Ramos (cell line): ENCODE measurements around the gene PTH1R.

Experiments
- in situ Hi-C: fragments of 300-500 bp; cut with MboI; formaldehyde crosslinking; loops from one replicate; pipeline ENCODE4 v1.14.3; 2022; ENCODE audit warnings: low sequenced_read_pairs; ENCODE audit not compliant: unreplicated experiment

Gene PTH1R

DNA sequence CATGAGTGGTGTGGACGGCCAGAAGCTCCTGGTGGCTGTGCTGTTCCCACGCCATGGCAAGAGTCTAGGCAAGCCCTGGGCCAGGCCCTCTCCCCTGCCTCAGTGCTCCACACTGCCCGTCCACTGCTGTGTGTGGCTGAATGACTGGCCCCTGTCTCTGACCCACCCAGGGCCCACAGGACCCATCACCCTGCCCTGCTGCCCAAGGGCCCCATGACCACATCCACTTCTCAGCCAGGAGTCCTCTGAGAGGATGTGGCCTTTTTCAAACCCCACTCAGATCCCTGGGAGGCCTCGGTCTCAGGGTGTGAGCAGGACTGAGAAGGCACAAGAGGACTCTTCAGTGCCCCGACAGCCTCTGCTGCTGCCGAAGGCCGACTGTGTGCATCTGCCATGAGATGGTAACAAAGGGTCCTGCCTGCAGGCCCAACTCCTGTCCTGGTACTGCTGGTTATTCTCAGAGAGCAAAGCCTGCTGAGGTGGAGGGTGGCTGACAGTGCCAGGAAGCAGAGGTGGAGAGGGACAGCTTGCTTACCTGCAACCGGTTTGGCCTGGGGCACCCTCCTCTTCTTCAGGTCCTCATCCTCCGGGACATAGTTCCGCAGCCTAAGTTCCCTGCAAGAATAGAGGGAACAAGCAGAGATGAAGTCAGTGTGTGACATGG is 47.5 kb downstream of the PTH1R start:
- in situ Hi-C loops = no loop called here

DNA sequence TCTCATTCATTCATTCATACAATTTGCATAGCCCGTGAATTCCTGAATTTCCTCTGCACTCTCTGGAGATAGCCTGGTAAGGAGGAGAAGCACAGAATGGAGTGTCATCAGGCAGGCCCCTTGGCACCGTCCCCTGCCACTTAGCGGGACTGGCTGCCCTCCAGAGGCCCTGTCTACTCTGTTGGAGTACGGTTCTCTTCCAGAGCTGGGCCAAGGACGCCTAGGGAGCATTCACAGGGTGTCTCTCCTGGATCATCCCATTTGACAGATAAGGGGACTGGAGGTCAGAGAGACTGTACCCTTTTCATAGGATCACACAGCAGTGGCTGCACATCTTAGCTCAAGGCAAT is 48.0 kb downstream of the PTH1R start:
- in situ Hi-C loops = no loop called here

DNA sequence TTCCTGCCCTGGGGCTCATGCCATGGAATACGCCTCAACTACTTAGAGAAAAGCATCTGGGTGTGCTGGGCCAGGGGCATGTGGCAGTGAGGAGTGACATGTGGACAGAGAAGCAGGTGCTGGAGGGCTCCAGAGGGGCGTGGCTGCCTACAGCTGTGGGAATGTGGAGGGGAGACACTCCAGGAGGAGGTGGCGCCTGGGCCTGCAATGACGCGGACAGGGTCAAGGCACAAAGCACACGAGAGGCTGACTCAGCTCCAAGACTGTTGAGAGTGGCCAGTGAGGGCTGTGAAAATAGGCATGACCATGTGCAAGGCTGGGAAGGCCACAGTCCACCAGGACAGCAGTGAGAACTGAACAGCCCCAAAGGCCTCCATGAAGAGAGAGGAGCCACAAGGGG is 48.5 kb downstream of the PTH1R start:
- in situ Hi-C loops = no loop called here

DNA sequence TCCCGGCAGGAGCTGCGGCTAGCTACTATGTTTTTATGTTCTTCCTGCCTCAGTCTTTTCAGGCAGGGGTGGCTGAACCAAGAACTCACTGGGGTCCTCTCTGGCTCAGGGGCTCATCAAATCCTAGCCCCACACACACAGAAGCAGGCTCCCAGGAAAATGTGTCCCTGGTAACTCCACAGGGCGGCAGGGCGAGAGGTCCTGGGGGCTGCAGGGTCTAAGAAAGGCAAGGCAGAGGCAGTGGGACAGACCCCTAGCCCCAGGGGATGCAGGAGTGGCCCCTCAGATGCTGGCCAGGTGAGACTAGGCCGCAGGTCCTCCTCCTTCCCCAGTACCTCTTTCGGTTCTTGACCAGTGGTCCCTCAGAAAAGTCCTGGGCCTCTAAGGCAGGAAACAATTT is 48.9 kb downstream of the PTH1R start:
- in situ Hi-C loops = no loop called here

DNA sequence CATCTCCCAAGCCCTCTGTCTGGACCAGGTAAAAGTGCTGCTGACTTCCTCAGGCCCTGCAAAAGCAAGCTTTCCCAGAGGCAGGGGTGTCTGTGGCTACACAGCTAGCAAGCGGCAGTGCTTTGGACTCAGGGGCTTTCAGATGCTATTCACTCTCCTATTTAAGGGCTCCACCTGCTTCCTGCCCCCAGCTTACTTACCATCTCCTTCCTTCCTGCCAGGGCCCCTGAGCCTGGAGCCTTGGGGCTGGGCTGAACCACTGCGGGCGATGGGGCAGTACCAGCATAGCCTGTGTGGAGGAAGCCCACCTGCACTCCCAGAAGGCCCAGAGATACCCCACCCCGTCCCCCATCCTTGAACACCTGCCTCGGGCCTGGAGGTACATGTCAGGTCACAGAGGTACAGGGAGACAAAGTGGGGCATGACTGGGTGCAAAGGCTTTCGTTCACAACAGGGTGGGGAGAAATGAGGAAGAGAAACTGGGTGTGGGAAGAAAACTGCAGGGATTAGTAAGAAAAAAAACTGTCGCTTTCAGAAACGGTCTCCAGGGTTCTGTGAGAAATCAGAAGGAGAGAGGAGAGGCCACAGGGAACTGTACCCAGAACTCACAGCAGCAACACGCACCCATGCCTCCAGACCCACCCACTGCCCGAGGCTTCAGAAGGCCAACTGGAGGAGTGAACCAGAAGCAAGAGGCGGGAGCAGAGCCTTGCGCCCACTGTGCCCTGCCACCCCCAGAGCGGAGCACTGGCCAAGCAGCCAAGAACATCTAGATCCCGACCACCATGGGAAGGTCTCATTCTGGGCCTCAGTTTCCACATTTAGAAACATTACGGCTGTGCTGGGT is 49.6 kb downstream of the PTH1R start:
- in situ Hi-C loops = no loop called here

DNA sequence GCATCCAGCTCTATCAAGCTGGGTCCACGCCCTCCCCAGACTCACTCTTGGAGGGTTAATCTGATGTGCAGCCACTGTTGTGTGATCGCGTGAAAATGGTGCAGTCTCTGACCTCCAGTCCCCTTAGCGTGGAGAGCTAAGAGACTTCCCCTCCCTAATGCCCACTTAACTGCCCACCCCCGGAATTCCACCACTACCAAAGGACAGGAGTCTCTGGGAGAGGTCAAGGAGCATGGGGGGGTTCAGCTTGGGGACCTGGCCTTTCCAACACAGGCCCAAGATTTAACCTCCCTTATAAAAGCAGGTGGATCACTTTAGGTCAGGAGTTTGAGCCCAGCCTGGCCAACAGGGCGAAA is 50.2 kb downstream of the PTH1R start:
- in situ Hi-C loops = no loop called here

DNA sequence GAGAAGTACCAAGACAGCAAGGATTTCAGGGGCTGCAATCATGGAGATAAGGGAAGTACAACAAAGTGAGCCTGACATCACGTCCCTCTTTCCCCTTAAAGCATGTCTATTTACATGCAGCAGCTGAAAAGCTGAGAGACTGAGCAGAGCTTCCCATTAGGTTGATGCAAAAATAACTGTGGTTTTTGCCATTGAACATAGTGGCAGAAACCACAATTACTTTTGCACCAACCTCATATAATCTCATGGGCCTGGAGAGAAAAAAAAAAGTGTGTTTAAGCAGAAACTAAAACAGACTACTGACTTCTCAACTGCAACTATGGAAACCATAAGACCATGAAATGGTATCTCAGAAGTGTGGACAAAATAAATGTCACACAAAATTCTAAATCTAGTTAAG is 50.8 kb downstream of the PTH1R start:
- in situ Hi-C loops = no loop called here

DNA sequence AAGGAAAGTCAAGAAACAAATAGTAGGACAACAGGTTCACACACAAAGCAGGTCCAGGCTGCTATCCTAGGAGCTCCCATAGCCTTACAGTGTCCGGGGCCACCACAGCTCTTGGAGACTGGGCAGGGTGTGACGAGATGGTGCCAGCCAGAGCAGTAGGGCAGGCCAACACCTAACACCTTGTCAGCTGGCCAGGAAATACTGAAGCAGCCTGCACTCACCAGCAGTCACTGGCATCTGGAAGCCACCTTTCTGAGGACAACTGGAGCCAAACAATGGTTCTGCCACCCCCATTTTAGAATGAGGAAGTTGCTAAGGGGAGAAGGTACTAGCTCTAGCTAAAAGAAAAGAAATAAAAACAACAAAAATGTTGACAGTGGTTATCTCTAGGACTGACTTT is 51.8 kb downstream of the PTH1R start:
- in situ Hi-C loops = no loop called here

DNA sequence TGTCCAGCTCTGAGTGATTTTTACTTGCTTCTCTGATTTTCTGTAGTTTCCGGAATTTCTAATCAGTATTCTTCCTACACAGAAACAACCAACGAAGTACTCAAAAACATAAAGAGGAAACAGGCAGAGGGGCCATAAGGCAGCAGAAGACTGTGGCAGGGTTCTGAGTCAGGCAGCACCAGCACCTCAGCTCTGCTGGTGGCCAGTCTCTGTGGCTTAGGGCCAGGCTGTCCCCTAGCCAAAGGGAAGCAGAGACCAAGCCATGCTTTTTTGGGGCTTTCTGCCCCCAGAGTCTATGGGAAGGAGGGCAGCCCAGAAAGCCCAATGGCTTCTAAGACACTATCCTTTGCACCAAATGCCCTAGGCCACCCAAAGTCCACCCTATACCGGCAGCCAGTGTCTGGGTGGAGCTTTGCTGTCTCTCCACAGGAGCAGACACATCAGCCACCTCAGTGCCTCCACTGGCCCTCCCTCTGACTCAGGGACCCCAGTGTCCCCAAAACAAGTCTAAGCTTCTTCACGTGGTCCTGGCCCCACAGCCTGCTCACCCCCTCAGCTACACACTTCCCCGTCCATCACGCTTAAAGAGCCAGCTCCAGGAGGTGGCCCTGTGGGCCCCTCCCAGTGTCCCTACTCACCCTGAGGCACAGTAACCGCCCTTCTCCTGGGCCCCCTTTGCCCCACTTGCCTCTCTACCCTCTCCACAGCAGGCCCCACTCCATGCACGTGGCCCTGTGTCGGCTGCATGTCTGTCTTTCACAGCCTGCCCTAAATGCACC is 52.8 kb downstream of the PTH1R start:
- in situ Hi-C loops = no loop called here

DNA sequence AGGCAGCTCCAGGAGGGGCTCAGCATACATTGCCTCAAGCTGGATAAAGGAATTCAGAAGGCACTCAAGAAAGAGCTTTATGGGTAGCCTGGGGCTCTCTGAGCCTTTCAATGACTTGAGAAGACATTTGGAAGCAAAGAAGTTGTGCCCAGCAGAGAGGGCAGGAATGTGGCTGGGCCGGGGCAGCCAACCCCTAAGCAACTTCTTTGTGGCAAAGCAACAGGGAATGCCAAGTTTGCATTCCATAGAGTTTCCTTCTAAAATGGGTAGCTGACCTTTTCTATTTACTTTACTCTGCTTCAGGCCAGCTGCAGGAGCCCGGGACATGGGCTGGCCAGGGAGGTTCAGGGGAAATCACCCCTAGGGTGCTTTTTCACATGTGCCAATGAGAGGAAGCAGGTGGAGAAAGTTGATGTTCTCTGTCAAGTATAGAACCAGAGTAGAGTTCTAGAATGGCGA is 53.5 kb downstream of the PTH1R start:
- in situ Hi-C loops = no loop called here

DNA sequence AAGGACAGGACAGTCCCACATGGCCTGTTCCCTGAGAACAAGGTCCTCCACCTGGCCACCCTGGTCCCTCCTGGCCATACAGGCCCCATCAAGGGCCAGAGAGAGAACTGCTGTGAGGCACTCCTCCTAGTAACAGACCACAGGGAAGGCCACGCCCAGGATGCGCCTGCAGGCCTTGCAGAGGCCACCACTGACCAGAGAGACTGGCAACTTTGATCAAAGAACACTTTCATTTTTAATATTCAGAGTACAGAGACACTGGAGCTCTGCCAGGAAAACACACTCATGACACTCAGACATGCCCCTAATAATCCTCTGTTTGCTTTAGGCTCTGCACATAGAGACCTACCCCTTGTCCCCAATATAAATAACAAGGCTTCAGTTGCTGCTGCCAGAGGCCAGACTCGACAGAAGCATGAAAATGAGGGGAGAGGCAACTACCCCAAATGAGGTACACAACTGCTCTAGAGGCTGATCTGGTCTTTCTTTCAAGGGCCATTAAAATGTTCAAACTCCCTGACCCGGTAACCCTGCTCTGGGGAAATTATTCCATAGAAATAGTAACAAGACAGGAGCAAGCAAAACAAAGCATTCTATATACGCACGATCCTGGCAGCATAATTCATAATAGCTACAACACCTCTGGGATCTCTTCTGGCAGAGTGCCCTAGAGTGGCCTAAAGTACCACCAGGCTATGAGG is 54.3 kb downstream of the PTH1R start:
- in situ Hi-C loops = no loop called here

DNA sequence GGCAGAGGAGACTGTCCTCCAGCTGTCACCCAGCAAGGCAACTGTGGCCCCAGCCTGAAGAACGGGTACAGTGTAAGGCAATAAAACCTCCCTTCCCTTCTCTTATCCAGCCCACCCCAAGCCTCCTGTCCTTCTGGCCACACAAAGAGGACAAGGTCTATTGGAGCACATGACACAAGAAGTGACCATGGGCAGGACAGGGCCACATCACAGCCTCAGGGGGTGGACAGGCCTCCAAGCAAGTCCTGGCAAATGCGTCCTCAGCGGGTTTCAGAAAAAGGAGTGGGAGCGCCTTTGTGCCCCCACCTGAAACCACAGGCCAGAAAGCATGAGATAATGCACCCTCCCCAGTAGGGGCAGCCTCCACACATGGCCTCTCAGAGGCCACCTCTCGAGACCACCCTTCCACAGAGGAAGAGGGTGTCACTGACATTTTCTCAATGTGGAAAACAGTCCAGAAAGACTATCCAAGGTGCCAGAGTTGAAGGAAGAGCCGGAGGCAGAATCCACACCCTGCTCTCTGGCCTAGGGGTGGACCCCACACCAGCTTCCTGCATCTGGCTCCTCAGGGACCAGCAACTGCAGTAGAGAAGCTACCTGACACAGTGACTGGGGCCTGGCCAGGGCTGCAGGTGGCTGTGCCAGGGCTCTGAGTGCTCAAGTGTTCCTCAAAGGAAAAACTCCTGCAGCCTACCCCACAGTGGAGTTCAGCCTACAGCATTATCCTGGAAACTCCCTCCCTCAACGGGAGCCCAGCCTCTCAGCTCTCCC is 55.1 kb downstream of the PTH1R start:
- in situ Hi-C loops = no loop called here

DNA sequence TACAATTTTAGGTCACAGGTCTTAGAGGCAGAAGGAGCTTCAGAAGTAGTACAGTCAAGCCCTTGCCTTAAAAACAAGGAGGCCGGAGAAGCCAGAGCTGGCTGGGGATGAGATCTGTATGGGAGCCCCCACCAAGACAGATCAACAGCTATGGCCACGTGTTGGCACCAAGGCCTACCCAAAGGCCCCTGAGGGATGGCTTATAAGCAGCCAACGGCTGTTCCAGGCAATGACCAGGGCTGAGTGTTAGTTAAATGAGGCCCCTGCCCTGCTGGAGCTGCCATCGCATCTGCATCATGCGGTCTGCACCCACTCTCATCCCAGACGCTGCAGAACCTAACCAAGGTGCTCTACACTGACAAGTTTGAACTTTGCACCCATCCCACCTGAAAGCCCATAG is 55.7 kb downstream of the PTH1R start:
- in situ Hi-C loops = no loop called here

DNA sequence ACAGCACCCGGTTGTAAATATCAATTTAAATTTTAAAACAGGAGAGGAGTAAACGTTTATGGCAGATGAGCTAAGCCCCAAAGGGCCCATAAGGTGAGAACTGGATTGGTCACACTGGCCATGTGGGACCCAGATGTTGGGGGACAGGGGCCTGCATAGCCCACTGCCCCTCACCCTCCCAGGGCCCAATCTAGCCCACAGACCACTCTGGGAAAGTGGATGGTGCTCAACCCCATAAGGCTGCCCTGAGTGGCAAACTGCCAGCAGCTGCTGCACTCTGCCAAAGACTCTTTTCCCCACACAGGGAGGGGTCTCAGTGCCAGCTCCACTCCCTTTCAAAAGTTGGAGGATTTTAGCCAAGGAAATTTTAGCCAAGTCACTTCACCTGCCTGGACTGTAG is 56.6 kb downstream of the PTH1R start:
- in situ Hi-C loops = no loop called here

DNA sequence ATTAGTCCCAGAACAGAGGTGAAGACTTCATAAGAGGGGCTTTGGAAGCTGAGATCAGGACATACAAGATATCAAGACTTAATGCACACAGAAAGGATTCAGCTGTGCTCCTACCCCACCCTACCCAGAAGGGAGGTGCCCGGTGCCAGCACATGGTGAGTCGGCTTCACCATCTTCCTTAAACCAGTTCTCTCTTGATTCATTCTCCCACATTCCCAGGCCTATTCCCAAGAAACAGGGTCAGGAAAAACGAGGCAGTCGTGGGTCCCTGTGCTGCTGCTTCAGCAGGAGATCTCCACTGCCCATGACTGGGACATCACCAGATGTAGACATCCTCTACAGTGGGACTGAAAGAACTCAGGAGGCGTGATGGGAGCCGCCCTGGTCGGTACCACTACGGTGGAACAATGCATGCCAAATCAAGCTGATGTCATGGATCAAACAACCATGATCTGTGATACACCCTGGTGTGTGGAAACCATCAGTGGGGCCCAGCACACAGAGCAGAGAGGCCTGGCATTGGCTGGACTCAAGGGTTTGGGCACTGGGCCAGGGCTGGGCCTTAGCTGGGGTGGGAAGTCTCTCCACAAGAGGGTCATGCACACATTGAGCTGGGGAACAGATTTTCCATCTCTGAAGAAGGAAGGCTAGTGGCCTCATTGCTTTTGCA is 57.1 kb downstream of the PTH1R start:
- in situ Hi-C loops = no loop called here

DNA sequence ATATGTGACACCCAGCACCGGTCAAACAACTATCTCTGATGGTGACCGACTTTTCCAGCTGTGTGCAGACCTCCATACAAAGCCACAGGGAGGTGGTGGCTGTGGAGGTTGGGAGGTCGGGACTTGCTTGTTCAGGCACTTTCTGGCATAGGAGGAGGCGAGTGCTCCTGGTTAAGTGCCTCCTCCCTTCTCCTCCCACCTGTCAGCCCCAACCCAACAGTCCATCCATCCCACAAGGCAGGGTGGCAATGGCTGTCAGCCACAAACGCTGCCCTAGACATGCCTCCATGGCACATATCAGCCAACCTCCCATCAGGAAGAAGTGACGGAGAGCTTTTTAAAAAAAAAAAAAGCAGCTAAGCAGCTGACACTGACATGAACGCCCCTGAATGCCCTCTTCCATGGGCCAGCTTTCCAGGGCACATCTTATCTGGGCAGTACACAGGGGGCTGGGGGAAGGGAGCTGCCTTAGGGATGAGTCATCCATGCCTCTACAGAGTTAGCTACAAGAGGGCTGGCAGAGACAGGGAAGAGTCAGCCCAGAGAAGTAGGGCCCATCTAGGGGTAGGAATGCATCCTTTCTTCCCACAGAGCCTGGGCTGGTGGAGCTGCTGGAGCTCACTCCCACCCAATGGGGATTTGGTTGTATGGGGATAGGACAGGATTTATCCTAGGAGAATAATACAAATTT is 57.8 kb downstream of the PTH1R start:
- in situ Hi-C loops = no loop called here

DNA sequence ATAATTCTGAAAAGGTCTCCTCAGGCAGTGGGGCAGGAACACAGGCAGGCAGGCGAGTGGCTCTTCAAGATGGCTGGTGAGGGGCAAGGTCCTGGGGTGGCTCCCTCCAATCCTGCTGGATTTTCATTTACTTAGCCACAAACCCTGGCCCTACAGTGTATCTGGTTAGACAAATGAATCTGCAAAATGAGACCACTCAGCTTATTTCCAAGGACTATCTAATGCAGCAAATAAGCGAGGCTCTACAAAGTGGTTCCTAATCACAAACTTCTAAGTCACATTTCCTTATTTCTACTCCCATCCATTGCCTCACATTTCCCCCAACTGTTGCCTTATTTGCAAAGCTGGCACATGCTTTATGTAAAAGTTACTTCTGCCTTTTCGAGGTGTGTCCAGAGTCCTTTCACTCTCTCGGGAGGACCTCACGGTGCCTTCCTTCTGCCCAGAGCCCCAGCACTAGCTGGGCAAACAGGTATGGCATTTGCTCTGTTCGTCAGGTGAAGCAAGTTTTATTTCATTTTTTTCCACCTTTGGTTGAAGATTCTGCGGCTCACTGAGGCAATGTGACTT is 58.6 kb downstream of the PTH1R start:
- in situ Hi-C loops = no loop called here

DNA sequence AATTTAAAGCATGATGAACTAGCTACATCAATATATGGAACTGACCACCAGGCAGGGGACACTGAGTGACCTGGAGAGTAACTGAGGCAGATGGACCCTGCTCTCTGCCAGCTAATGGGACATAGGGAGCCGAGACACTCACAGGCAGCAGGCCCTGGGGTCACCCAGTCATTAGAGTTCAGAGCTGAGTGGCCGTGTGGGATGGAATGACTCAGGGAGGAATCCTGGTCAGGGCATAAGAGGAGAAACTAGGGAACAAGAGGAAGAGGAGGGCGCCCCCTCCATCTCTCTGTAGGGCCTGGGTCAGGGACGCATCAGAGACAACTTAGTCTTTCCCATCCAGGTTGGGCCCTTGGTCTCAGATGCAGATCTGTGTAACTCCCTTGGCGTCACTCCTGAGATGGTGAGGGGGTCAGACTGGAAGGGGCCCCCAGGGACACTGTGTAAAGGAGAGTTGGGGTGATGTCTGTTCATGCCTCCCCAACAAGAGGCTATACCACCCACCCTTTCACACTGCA is 59.3 kb downstream of the PTH1R start:
- in situ Hi-C loops = no loop called here
